A673 (cell line): ENCODE results near the gene METTL27. TPM values are rescaled to one million over a fixed set of nuclear protein-coding genes. Genes with fewer than 3 reads are reported as not detected.
"Not testable (repeated sequence)": the region's sequence is repeated elsewhere in the genome, so short reads cannot be mapped to it uniquely, and the experiment has no call there.

Experiments
- BruUV-seq: library from RNA; stranded (reverse); fragments of 400-500 nt; replicated peaks from 2 replicates; lab custom pipeline; 2021; lab: Mats Ljungman, UMichigan
- CTCF ChIA-PET: fragments of 300-600 bp; sonication (Branson Sonifier 250); formaldehyde crosslinking; loops from one replicate; lab custom pipeline; 2022; ENCODE audit warnings: antibody characterized with exemption; lab: Charles Lee
- POLR2A ChIA-PET: fragments of 300-600 bp; sonication (Branson Sonifier 250); formaldehyde crosslinking; loops from one replicate; lab custom pipeline; 2022; ENCODE audit warnings: antibody characterized with exemption; ENCODE audit not compliant: low non-redundant PET; lab: Charles Lee
- DNase-seq: peaks from one replicate; pipeline ENCODE4 v3.0.0-alpha.2; 2015; ENCODE audit warnings: low spot score
- H3K27ac ChIP-seq: fragments of 200-600 bp; sonication (generic); 2 replicates; pipeline ENCODE4 v1.5.1; 2016; ENCODE audit warnings: mixed run types, low read depth, mild to moderate bottlenecking, mixed read lengths, antibody characterized with exemption, low read length; ENCODE audit not compliant: poor library complexity, severe bottlenecking
- H3K27me3 ChIP-seq: fragments of 200-600 bp; sonication (generic); replicated peaks from 2 replicates; pipeline ENCODE4 v1.6.1; 2017; ENCODE audit warnings: mixed run types, low read depth, mild to moderate bottlenecking, mixed read lengths, antibody characterized with exemption, low read length; ENCODE audit not compliant: insufficient read depth, poor library complexity
- H3K36me3 ChIP-seq: fragments of 200-600 bp; sonication (generic); 2 replicates; pipeline ENCODE4 v1.6.1; 2016; ENCODE audit warnings: mixed run types, mild to moderate bottlenecking, mixed read lengths, antibody characterized with exemption, low read length; ENCODE audit not compliant: insufficient read depth, poor library complexity, severe bottlenecking
- H3K4me1 ChIP-seq: fragments of 200-600 bp; sonication (generic); 2 replicates; pipeline ENCODE4 v1.6.1; 2017; ENCODE audit warnings: mixed run types, mild to moderate bottlenecking, mixed read lengths, antibody characterized with exemption, low read length; ENCODE audit not compliant: insufficient read depth, poor library complexity, severe bottlenecking
- H3K4me3 ChIP-seq: fragments of 200-600 bp; sonication (generic); 2 replicates; pipeline ENCODE4 v1.5.1; 2016; ENCODE audit warnings: low read depth, mixed run types, mild to moderate bottlenecking, mixed read lengths, low read length; ENCODE audit not compliant: poor library complexity, severe bottlenecking
- H3K9me3 ChIP-seq: fragments of 200-600 bp; sonication (generic); 2 replicates; pipeline ENCODE4 v1.6.1; 2016; ENCODE audit warnings: mixed run types, low read depth, mild to moderate bottlenecking, mixed read lengths, antibody characterized with exemption, low read length; ENCODE audit not compliant: poor library complexity, severe bottlenecking
- EZH2 ChIP-seq: fragments of 200-600 bp; sonication (generic); IDR thresholded peaks from 2 replicates; pipeline ENCODE4 v1.6.1; 2017; ENCODE audit warnings: borderline replicate concordance, low read depth, mild to moderate bottlenecking, mixed read lengths, antibody characterized with exemption, low read length; ENCODE audit not compliant: poor library complexity, severe bottlenecking
- intact Hi-C: fragments of 100-400 bp; cut with micrococcal nuclease; formaldehyde crosslinking; loops from one replicate; pipeline ENCODE4 v1.10.0; 2022; ENCODE audit not compliant: unreplicated experiment
- total RNA-seq: library from RNA; stranded (reverse); gene quantifications from 2 replicates; pipeline ENCODE4 v1.2.3, GENCODE V29; 2021
- TF ChIP-seq, protein P1 (sequence below): fragments of 300-800, 200-600 bp; sonication (generic); conservative IDR thresholded peaks from 2 replicates; pipeline ENCODE4 v1.5.1; 2017; ENCODE audit warnings: low read depth, mild to moderate bottlenecking, antibody characterized with exemption, low read length, moderate library complexity, mixed read lengths

The METTL27 gene
- total RNA-seq, 1 experiment from 2014 or later, result not detected

- Histone ChIP-seq H3K36me3 (no peaks in the 10 kb centered on the region), H3K4me1 (no peaks in the 10 kb centered on the region), H3K9me3 (no peaks in the 10 kb centered on the region), H3K27me3 (no peaks in the 10 kb centered on the region), H3K4me3 (no peak overlapping the region), H3K27ac (no peak overlapping the region)
- intact Hi-C loops, result no loop called here
- CTCF ChIA-PET, result no interaction called here
- TF ChIP-seq EZH2, result no peak
- TF ChIP-seq, protein P1, sequence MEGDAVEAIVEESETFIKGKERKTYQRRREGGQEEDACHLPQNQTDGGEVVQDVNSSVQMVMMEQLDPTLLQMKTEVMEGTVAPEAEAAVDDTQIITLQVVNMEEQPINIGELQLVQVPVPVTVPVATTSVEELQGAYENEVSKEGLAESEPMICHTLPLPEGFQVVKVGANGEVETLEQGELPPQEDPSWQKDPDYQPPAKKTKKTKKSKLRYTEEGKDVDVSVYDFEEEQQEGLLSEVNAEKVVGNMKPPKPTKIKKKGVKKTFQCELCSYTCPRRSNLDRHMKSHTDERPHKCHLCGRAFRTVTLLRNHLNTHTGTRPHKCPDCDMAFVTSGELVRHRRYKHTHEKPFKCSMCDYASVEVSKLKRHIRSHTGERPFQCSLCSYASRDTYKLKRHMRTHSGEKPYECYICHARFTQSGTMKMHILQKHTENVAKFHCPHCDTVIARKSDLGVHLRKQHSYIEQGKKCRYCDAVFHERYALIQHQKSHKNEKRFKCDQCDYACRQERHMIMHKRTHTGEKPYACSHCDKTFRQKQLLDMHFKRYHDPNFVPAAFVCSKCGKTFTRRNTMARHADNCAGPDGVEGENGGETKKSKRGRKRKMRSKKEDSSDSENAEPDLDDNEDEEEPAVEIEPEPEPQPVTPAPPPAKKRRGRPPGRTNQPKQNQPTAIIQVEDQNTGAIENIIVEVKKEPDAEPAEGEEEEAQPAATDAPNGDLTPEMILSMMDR, result no peak
- no peak for DNase-seq
- POLR2A ChIA-PET, result no interaction called here
- BruUV-seq, result no TSS peak
Observed at GRCh38 chr7:73802459-73802858, 39.9 kb downstream of the METTL27 start.

DNA sequence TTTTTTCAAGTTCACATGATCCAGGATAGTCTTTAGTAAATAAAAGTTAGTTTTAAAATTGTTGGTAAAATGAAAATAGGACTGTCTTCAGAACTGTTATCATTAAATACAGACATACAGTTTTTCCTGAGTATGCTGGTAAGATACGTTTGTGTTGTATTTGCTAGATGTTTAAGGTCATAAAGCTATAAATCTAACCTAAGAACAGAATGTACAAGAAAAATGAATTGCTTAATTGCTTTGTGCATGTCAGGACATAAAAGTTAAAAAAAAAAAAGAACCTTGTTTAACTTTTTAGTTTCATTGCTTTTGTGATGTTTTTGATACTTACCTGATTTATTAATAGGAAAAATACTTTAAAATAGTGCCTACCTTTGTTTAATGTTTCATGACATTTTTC lies 40.7 kb downstream of the METTL27 start:
- no TSS peak for BruUV-seq
- H3K27ac ChIP-seq, result no peak overlapping the region
- POLR2A ChIA-PET, result no interaction called here
- intact Hi-C loops, result no loop called here
- no peak for DNase-seq
- no peak overlapping the region for H3K4me3 ChIP-seq
- no peaks in the 10 kb centered on the region for H3K36me3 ChIP-seq
- CTCF ChIA-PET, result no interaction called here
- TF ChIP-seq, protein P1, result no peak
- no peak for TF ChIP-seq EZH2
- no peaks in the 10 kb centered on the region for H3K4me1 ChIP-seq
- H3K27me3 ChIP-seq, result no peaks in the 10 kb centered on the region
- no peaks in the 10 kb centered on the region for H3K9me3 ChIP-seq

GRCh38 chr7:73799282-73800141 lies 42.8 kb downstream of the METTL27 start:
- DNase-seq, result no peak
- no TSS peak for BruUV-seq
- Histone ChIP-seq H3K27me3 (no peaks in the 10 kb centered on the region), H3K36me3 (no peaks in the 10 kb centered on the region), H3K27ac (no peak overlapping the region), H3K4me3 (no peak overlapping the region), H3K4me1 (no peaks in the 10 kb centered on the region), H3K9me3 (no peaks in the 10 kb centered on the region)
- intact Hi-C loops, result no loop called here
- TF ChIP-seq, protein P1, result no peak
- TF ChIP-seq EZH2, result no peak
- ChIA-PET POLR2A (no interaction called here), CTCF (interaction anchor here (0.6 kb wide), 1 partner anchor 54 kb away, joined by 3 read pairs; no protein-coding TSS in a partner anchor)

DNA sequence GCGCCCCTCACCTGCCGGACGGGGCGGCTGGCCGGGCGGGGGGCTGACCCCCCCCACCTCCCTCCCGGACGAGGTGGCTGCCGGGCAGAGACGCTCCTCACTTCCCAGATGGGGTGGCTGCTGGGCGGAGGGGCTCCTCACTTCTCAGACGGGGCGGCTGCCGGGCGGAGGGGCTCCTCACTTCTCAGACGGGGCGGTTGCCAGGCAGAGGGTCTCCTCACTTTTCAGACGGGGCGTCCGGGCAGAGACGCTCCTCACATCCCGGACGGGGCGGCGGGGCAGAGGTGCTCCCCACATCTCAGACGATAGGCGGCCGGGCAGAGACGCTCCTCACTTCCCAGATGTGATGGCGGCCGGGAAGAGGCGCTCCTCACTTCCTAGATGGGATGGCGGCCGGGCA lies 45.1 kb downstream of the METTL27 start:
- H3K27me3 ChIP-seq, H3K4me3 ChIP-seq, H3K9me3 ChIP-seq, H3K27ac ChIP-seq, CTCF ChIA-PET, H3K4me1 ChIP-seq, intact Hi-C loops, POLR2A ChIA-PET, H3K36me3 ChIP-seq, BruUV-seq, DNase-seq: not testable (repeated sequence)

GRCh38 chr7:73796656-73797055 lies 45.7 kb downstream of the METTL27 start:
- intact Hi-C loops, CTCF ChIA-PET, H3K27me3 ChIP-seq, POLR2A ChIA-PET, DNase-seq, H3K4me3 ChIP-seq, H3K4me1 ChIP-seq, BruUV-seq, H3K9me3 ChIP-seq, H3K36me3 ChIP-seq, H3K27ac ChIP-seq: not testable (repeated sequence)
